Psoas muscle (tissue), 8 donors: ENCODE data around the gene MAGI1. TPM values are rescaled to one million over a fixed set of nuclear protein-coding genes. Genes with fewer than 3 reads are reported as not detected.

Experiments used
- ATAC-seq, 4 donors: fragments of 200-7000 bp; cut with Tn5 transposase; one replicate each; pipeline ENCODE4 v1.9.1; 2020; ENCODE audit warnings: moderate library complexity in 3 of 4, mild to moderate bottlenecking in 2 of 4
- DNase-seq, 2 donors: peaks; one replicate each; pipeline ENCODE4 v3.0.0-alpha.2; 2020
- H3K27ac ChIP-seq: fragments of 200-600 bp; one replicate; pipeline ENCODE4 v1.8.0; 2022
- H3K27me3 ChIP-seq, 3 donors: fragments of 200-600 bp in 1 of 3; one replicate each; pipeline versions ENCODE4 v1.6.1 to v1.8.0; 2013 to 2022; ENCODE audit warnings: low read length in 2 of 3, mild to moderate bottlenecking in 2 of 3, moderate library complexity in 1 of 3; ENCODE audit not compliant: insufficient read depth in 3 of 3
- H3K36me3 ChIP-seq, 2 donors: fragments of 200-600 bp in 1 of 2; one replicate each; pipeline versions ENCODE4 v1.6.1 to v1.8.0; 2013 to 2022; ENCODE audit warnings: low read depth in 1 of 2, mild to moderate bottlenecking in 1 of 2, moderate library complexity in 1 of 2; ENCODE audit not compliant: insufficient read depth in 1 of 2
- H3K4me1 ChIP-seq: fragments of 200-600 bp; one replicate; pipeline ENCODE4 v1.8.0; 2022
- H3K4me3 ChIP-seq: fragments of 200-600 bp; one replicate; pipeline ENCODE4 v1.8.0; 2022; ENCODE audit warnings: mild to moderate bottlenecking
- H3K9me3 ChIP-seq: fragments of 200-600 bp; one replicate; pipeline ENCODE4 v1.8.0; 2022
- CTCF ChIP-seq: fragments of 200-600 bp; IDR thresholded peaks from one replicate; pipeline ENCODE4 v1.8.0; 2022; ENCODE audit warnings: antibody characterized with exemption
- WGBS, 3 donors: extraction: QIAGEN DNeasy Blood & Tissue Kit; methylation state at CpG; one replicate each; pipeline versions ENCODE4 v1.1.6 to v1.1.7; 2013; 5-methylcytosine and 5-hydroxymethylcytosine counted together
- intact Hi-C, 2 donors: fragments of 100-400 bp; cut with DNase I; formaldehyde crosslinking; loops; one replicate each; pipeline versions ENCODE4 v1.11.0 to v1.14.2; 2022
- polyA plus RNA-seq, 3 donors: library from polyadenylated mRNA; stranded (reverse); fragments of 200-250 nt; gene quantifications; one replicate each; pipeline ENCODE4 v1.2.3, GENCODE V29; 2013
- total RNA-seq, 4 donors: library from RNA; stranded (reverse); fragmentation: NEBNext Ultra II Directional in 2 of 4; extraction: Animal tissue kit (Norgen Biotek cat#: 25700) in 2 of 4; gene quantifications; one replicate each; pipeline versions ENCODE4 v1.2.1 to v1.2.4, GENCODE V29; 2021 to 2023
- donor health status: healthy with polysubstance abuse.
- donor health status: DM: no; HTN: no; CAD: no; lungs with moderate emphysema.
- donor health status: Bipolar disorder and iron deficiency.
- donor health status: healthy.
- donor health status: DM: yes; HTN: yes; CAD: no.
- donor health status: DM: no; HTN: no; CAD: no.
- donor health status: DM: no; HTN: no; CAD: no.
- donor health status: DM: yes; HTN: yes; CAD: no.

The MAGI1 gene
- total and polyA plus RNA-seq, 7 donors = 4.5 to 8.1 (median 6.3) TPM

- DNase-seq = no peak
- no peak for TF ChIP-seq CTCF
- no peaks in the 10 kb centered on the region for H3K9me3 ChIP-seq
- intact Hi-C loops = no loop called here
- WGBS, 3 donors = 90 to 93% (median 90%) methylated on average over 4 of the region's 4 CpGs
- H3K27me3 ChIP-seq = no peaks in the 10 kb centered on the region
- peaks cover 3% of the 10 kb centered on the region for H3K4me1 ChIP-seq
- H3K36me3 ChIP-seq = no peaks in the 10 kb centered on the region
- no peak for ATAC-seq
- H3K4me3 ChIP-seq = no peak overlapping the region
- no peak overlapping the region for H3K27ac ChIP-seq
These were observed 444.7 kb downstream of the MAGI1 start for GRCh38 chr3:65593780-65594752.

- H3K4me1 ChIP-seq = no peaks in the 10 kb centered on the region
- no peaks in the 10 kb centered on the region for H3K9me3 ChIP-seq
- TF ChIP-seq CTCF = no peak
- no peak overlapping the region for H3K27ac ChIP-seq
- H3K27me3 ChIP-seq = no peaks in the 10 kb centered on the region
- no peaks in the 10 kb centered on the region for H3K36me3 ChIP-seq
- ATAC-seq (no peak), DNase-seq (no peak)
- intact Hi-C loops = no loop called here
- no peak overlapping the region for H3K4me3 ChIP-seq
- 82 to 96% (median 91%) methylated on average over 3 of the region's 3 CpGs for WGBS, 3 donors
These were observed 447.4 kb downstream of the MAGI1 start for GRCh38 chr3:65591313-65591712.

- Histone ChIP-seq H3K4me3 (no peak overlapping the region), H3K36me3 (no peaks in the 10 kb centered on the region), H3K4me1 (no peaks in the 10 kb centered on the region), H3K9me3 (no peaks in the 10 kb centered on the region), H3K27ac (no peak overlapping the region), H3K27me3 (no peaks in the 10 kb centered on the region)
- ATAC-seq (no peak), DNase-seq (no peak)
- WGBS, 3 donors = 97 to 98% (median 98%) methylated on average over 3 of the region's 3 CpGs
- TF ChIP-seq CTCF = no peak
- intact Hi-C loops = no loop called here
These were observed 449.8 kb downstream of the MAGI1 start for GRCh38 chr3:65588884-65589283.

GRCh38 chr3:65587650-65588439 lies 450.9 kb downstream of the MAGI1 start:
- TF ChIP-seq CTCF = no peak

More at GRCh38 chr3:65587650-65588439, 450.9 kb downstream of the MAGI1 start:
- no peaks in the 10 kb centered on the region for H3K9me3 ChIP-seq
- no peaks in the 10 kb centered on the region for H3K4me1 ChIP-seq
- ATAC-seq (no peak), DNase-seq (no peak)
- WGBS, 3 donors = 81 to 95% (median 90%) methylated on average over 12 of the region's 12 CpGs
- intact Hi-C loops = no loop called here
- H3K27ac ChIP-seq = no peak overlapping the region
- no peaks in the 10 kb centered on the region for H3K36me3 ChIP-seq
- no peak overlapping the region for H3K4me3 ChIP-seq
- no peaks in the 10 kb centered on the region for H3K27me3 ChIP-seq
